SKM-1 (cell line): ENCODE results near the gene ANKRD39.

ENCODE experiments used
- DNase-seq: peaks from one replicate; lab custom pipeline; 2025; ENCODE audit not compliant: unreplicated experiment; lab: John Stamatoyannopoulos, UW

ANKRD39 gene

GRCh38 chr2:96831679-96832078 lies 26.1 kb downstream of the ANKRD39 start:
- no peak for DNase-seq

DNA sequence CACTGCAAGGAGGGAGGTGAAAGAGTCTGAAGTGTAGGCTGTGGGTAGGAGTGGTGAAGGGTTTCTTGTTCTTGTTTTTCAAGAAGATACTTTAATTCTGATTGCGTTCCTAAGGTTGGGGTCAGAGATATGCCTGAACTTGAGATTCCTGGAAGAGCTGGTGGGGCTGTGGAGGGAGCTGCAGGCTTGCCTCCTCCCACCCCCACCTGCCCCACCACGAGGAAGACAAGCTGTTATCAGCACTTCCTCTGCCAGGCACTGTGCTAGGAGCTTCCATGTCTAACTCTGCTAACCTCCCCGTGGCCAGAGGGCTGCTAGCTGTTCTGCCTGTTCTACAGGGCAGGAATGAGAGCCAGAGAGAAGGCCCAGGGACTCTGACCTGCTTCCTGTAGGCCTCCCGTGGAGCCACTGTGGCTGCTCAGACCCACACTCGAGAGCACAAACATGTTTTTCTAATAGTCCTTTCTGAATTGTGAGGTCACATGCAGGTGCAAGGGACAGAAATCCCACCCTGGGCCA lies 27.7 kb downstream of the ANKRD39 start:
- no peak for DNase-seq

- no peak for DNase-seq
Measured at GRCh38 chr2:96828874-96829273, 28.9 kb downstream of the ANKRD39 start.

- DNase-seq = no peak
Measured at GRCh38 chr2:96828436-96828835, 29.4 kb downstream of the ANKRD39 start.

GRCh38 chr2:96826546-96827278 lies 31.1 kb downstream of the ANKRD39 start:
- DNase-seq = no peak

DNA sequence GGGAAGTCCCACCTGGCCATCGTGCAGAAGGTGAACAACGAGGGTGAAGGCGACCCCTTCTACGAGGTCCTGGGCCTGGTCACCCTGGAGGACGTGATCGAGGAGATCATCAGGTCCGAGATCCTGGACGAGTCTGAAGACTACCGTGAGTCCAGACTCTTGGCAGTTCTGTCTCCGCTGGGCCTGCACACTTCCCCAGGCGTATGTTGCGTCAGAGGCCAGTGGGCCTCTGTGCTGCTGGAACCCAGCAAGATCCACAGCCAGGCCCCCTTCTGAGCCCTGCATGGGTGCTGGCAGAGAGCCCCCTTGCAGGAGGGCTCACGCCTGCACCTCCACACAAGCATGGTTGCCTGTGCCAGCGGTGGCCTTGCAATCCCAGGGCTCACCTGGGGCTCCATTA lies 32.8 kb downstream of the ANKRD39 start:
- no peak for DNase-seq

DNA sequence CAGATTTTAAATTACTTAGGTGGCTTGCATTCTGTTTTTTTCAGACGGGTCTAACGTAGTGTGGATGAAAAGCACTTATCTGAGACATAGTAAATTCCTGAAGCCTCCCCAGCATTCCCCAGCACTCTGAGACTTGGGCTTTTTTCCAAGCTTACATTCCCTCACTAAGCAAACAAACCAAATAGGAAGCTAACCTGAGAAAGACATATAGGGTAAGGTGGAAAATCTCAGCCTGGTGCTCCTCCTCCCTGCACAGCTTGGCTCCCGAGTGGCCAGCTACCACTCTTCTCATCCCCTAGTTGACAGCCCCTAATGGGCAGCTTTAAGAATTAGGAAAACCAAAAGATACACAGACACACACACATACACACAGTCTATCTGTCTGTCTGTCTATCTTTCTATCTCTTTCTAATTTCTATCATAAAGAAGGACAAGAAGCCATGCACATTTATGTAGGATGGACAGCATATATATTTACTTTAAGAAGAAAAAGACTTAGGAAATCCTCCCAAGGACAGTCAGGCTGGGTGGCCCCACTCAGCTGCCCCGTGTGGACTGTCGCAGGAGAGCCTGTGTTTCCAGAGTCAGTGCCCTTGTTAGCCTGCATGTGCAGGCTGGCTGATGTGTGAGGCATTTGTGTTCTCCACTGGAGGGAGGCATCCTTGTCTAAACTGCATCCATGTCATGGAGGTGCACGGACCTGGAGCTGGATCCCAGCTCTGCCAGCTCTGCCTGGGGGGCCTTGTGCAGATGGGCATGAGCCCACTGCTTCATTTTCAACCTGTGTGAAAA lies 33.5 kb downstream of the ANKRD39 start:
- DNase-seq = no peak

- DNase-seq = no peak
Measured at GRCh38 chr2:96823198-96823597, 34.6 kb downstream of the ANKRD39 start.

DNA sequence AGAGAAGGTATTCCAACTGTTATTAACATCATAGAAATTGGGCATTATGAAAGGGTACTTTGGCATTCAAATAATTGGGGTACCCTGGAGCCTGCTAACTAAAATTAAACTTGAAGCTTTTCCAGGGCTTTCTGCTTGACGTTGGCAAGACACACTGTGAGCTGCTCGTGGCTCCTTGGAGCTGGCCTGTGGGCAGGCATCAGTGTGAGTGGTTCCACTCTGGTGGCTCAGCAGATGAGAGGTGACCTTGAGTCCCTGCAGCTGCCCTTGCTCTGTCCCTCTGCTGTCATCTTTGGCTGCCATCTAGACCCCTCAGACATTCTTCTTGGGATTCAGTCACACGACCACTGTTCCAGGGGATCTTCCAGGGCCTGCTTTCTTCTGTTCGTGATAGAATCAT lies 35.0 kb downstream of the ANKRD39 start:
- DNase-seq = no peak

DNA sequence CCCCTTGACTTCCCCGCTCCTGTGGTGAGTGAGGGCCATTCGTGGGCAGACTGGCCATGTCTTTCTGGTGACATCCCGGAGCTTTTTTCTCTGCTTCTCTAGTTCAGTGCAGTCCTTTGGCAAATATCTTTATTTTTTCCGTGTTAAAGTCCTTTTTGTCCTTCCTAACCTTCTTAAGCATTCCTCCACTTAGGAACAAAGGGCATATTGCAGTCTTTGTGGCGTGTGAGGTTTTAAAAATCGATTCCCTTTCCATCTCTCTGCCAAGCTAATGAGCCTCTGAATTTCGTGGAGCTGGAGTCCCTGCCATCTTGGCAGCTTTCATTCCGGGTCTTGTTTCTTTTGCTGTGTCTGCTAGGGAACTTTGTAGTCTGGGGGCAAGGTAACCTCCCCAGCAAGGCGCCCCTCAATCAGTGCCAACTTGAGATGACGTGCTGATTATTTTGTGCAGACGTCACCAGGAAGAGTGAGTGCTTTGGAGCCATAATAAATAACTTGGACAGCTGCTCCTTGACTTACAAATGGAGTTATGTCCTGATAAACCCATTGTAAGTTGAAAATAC lies 36.6 kb downstream of the ANKRD39 start:
- no peak for DNase-seq

DNA sequence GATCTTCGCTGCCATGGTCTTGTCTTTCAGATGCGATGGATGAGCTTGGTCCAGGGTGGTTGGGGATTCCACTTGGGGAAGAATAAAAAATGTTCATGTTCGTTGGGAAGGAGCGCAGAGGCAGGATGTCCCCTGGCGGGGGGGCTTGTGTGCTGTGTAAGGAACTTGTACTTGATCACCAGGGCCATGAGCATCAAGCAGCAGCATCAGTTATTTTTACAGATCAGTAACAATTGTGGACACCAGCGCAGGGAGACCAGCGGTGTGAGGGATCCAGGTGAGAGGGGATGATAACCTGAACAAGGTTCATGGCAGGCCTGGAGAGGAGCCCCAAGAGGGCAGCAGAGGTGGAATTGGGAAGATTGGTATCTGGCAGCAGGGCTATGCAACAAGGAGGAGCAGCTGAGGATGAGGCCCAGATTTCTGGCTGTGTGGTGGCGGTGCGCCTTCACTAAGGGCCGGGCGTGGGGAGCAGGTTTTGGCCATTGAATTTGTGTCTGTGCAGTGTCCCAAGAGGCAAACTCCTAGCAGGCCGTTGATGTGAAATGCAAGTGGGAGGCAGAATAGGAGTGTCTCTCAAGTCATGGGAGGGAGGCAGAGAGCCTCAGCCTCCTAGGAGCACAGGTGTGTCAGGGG lies 37.8 kb downstream of the ANKRD39 start:
- DNase-seq = no peak

DNA sequence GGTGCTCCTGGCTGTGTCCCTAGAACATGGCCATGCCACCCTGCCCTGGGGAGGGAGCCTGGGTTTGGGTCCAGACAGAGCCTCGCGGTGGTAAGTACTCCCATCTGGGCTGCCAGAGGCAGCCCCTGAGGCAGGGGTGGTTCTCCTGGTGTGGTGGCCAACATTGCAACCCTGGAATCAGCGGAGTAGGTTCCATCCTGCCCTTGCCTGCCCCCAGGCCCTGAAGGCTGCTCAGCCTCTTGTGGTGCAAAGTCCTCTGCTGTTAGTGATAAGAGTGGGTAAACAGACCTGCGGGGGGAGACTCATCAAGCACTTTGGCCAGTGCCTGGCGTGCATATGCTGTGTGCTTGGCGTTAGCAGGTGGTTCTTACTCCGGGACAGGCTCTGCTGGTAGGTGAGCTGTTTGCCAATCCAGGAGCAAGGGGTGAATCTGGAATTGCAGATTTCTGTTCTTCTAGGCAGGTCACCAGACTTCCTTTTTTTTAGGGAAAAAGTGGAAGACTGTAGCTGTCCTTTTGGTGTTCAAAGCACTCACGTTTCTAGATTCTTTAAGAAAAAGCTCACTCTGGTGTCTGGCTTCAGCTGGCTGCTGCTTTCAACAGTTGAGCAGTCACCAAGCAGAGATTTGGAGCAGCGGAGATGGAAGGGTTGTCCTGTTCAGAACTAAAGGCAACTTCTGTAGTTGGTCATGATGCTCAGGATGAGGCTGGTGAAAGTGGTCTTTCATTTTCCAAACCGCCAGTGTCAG lies 38.5 kb downstream of the ANKRD39 start:
- no peak for DNase-seq

DNA sequence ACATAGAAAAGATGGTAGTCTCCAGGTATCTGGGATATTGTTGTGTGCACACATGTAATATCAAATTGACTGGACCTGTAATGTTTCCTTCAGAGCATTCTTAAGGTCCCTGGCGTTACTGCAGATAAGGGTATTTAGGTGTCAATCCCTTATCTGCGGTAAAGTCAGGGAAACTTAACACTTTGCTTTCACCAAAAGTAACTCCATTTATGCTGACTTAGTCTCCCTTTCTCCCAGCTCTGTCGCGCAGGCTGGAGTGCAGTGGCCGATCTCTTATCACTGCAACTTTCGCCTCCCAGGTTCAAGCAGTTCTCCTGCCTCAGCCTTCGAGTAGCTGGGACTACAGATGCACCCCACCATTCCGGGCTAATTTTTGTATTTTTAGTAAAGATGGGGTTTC lies 39.9 kb downstream of the ANKRD39 start:
- no peak for DNase-seq

DNA sequence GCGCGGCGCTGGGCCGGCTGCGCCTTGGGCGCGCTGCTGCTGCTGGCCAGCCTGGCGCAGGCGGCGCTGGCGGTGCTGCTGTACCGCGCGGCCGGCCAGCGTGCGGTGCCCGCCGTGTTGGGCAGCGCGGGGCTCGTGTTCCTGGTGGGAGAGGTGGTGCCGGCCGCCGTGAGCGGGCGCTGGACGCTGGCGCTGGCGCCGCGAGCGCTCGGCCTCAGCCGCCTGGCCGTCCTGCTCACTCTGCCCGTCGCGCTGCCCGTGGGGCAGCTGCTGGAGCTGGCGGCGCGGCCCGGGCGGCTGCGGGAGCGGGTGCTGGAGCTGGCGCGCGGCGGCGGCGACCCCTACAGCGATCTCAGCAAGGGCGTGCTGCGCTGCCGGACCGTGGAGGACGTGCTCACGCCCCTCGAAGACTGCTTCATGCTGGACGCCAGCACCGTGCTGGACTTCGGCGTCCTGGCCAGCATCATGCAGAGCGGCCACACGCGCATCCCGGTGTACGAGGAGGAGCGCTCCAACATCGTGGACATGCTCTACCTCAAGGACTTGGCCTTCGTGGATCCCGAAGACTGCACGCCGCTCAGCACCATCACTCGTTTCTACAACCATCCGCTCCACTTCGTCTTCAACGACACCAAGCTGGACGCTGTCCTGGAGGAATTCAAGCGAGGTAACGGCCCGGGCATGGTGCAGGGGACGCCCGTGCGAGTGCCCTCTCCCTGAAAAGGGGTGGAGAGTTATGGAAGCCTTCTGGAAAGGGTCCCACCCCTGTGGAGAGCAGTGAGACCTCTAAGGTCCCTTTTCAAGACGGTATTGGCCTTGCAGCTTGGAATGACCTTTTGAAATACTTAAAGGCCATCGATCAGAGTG lies 40.7 kb downstream of the ANKRD39 start:
- DNase-seq = no peak

DNA sequence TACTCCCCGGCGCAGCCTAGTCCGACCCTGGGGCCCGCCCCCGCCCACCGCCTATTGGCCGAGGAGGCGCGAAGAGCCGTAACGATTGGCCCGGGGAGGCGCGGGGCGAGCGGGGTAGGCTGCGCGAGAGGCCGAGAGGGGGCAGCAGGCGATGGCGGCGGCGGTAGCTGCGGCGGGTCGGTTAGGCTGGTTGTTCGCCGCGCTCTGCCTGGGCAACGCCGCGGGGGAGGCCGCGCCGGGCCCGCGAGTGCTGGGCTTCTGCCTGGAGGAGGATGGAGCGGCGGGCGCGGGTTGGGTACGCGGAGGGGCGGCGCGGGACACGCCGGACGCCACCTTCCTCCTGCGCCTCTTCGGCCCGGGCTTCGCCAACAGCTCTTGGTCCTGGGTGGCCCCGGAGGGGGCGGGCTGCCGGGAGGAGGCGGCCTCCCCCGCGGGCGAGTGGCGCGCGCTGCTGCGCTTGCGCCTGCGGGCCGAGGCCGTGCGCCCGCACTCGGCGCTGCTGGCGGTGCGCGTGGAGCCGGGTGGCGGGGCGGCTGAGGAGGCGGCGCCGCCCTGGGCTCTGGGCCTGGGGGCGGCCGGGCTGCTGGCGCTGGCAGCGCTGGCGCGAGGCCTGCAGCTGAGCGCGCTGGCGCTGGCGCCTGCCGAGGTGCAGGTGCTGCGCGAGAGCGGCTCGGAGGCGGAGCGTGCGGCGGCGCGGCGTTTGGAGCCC lies 41.5 kb downstream of the ANKRD39 start, which contains the start of gene CNNM3:
Gene CNNM3 (plus strand): TSS at position 142 of the 709 bp plus-strand sequence. CDS start 10 bp downstream, at position 152.
- peak; percentile 92 for DNase-seq

GRCh38 chr2:96815326-96816126 lies 42.3 kb downstream of the ANKRD39 start:
- DNase-seq = no peak

DNA sequence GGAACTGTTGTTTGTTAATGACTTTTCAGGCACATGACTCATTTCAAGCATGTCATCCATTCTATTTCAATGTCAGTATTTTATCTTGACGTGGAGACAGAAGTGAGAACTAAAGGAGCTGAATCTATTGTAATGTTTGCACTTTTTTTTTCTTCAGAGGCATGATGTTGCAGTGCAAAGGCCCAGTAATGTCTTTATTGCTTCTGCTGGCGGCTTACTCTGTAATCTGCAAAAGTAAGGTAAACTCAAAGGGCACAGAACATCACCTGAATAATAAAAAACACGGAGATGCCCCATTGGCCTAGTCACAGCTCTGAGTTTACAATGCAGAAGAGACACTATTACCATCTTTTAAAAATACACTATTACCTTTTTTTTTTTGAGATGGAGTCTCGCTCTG lies 44.2 kb downstream of the ANKRD39 start:
- no peak for DNase-seq

DNA sequence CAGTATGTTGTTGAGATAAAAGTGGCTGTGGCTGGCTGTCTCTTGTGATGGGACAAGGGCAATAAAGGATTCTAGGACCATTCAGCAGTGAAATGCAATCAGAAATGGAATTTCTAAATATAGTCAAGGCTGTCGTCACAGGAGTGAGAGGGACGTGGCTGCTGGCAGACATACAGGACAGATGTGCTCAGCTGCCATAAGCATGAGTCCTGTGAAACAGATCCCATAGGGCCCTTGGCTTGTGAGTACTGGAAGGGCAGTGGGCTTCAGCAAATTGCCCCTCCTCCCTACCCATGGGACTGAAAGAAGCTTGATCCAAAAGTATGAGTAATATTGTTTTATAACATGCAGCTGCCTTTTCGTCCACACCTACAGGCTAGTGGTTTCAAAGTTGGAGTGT lies 45.9 kb downstream of the ANKRD39 start:
- DNase-seq = no peak
